Kidney (tissue), 14 donors: ENCODE data around the gene RPS19BP1. TPM values are rescaled to one million over a fixed set of nuclear protein-coding genes. Genes with fewer than 3 reads are reported as not detected.

ENCODE experiments used
- DNase-seq, 5 donors: peaks; one replicate each; pipeline ENCODE4 v3.0.0-alpha.2; 2013 to 2020
- FAIRE-seq: peaks from 2 replicates; lab custom pipeline; 2012; peaks lifted over from hg19 to GRCh38; lab: Jason Lieb, UNC
- H3K27ac ChIP-seq, 2 donors: one replicate each; pipeline ENCODE4 v1.7.0; 2013; ENCODE audit warnings: low read depth in 2 of 2, low read length in 2 of 2, inconsistent platforms in 1 of 2
- H3K27me3 ChIP-seq: one replicate; pipeline ENCODE4 v1.7.1; 2013; ENCODE audit warnings: low read length, inconsistent platforms; ENCODE audit not compliant: control insufficient read depth, insufficient read depth
- H3K36me3 ChIP-seq, 3 donors: one replicate each; pipeline versions ENCODE4 v1.7.0 to v1.7.1; 2013; ENCODE audit warnings: low read length in 3 of 3, control low read depth in 1 of 3, inconsistent platforms in 1 of 3; ENCODE audit not compliant: insufficient read depth in 3 of 3, control insufficient read depth in 2 of 3
- H3K4me1 ChIP-seq, 3 donors: one replicate each; pipeline versions ENCODE4 v1.7.0 to v1.7.1; 2013; ENCODE audit warnings: low read length in 3 of 3, inconsistent platforms in 1 of 3, low read depth in 1 of 3; ENCODE audit not compliant: control insufficient read depth in 2 of 3, insufficient read depth in 2 of 3
- H3K4me3 ChIP-seq, 3 donors: one replicate each; pipeline versions ENCODE4 v1.7.0 to v1.8.1; 2013; ENCODE audit warnings: low read length in 3 of 3, control low read depth in 1 of 3, inconsistent platforms in 1 of 3
- H3K9ac ChIP-seq, 3 donors: one replicate each; pipeline versions ENCODE4 v1.7.0 to v1.7.1; 2013; ENCODE audit warnings: low read length in 3 of 3, control low read depth in 1 of 3, inconsistent platforms in 1 of 3
- H3K9me3 ChIP-seq, 3 donors: one replicate each; pipeline versions ENCODE4 v1.7.0 to v1.7.1; 2013; ENCODE audit warnings: low read length in 3 of 3, control low read depth in 1 of 3, inconsistent platforms in 1 of 3; ENCODE audit not compliant: control insufficient read depth in 2 of 3, insufficient read depth in 1 of 3
- CTCF ChIP-seq: IDR thresholded peaks from 3 replicates; pipeline ENCODE4 v1.5.1; 2012; ENCODE audit warnings: mild to moderate bottlenecking, moderate library complexity, borderline replicate concordance; ENCODE audit not compliant: insufficient read depth; ENCODE audit errors: extremely low read depth
- intact Hi-C: fragments of 100-400 bp; cut with DNase I; formaldehyde crosslinking; loops from one replicate; pipeline ENCODE4 v1.11.1; 2022
- polyA plus RNA-seq: library from polyadenylated mRNA; stranded (reverse); fragments of 350-450 nt; fragmentation: Illumina TruSeq; extraction: RNeasy Lipid Tissue Mini Kit (QIAGEN cat#74804); gene quantifications from one replicate; pipeline ENCODE4 v1.2.3, GENCODE V29; 2014; ENCODE audit warnings: low read depth, low replicate concordance; ENCODE audit not compliant: insufficient read depth
- total RNA-seq: library from RNA; stranded (reverse); fragmentation: NEBNext Ultra II Directional; extraction: Animal tissue kit (Norgen Biotek cat#: 25700); gene quantifications from one replicate; pipeline ENCODE4 v1.2.1, GENCODE V29; 2021
- donor health status: control.
- donor health status: control.
- donor health status: control.
- donor health status: control.
- donor health status: control.
- donor health status: DM: yes; HTN: yes; CAD: no.
- donor health status: Normal renal cell carcinoma (clear cell type).

The RPS19BP1 gene
- total and polyA plus RNA-seq, 2 donors from 2014 or later, result 51.8 to 180 TPM

- intact Hi-C loops, result no loop called here
- Histone ChIP-seq H3K27ac (no peak overlapping the region), H3K27me3 (no peaks in the 10 kb centered on the region), H3K4me3 (no peak overlapping the region), H3K9me3 (no peaks in the 10 kb centered on the region), H3K36me3 (no peaks in the 10 kb centered on the region), H3K4me1 (no peaks in the 10 kb centered on the region), H3K9ac (no peak overlapping the region)
- DNase-seq, result no peak
- TF ChIP-seq CTCF, result no peak
- FAIRE-seq, result no peak
Observed at GRCh38 chr22:39547587-39547947, 15.0 kb upstream of the RPS19BP1 start.

- Histone ChIP-seq H3K27ac (no peak overlapping the region), H3K4me3 (no peak overlapping the region), H3K27me3 (no peaks in the 10 kb centered on the region), H3K9me3 (no peaks in the 10 kb centered on the region), H3K9ac (no peak overlapping the region), H3K4me1 (no peaks in the 10 kb centered on the region), H3K36me3 (no peaks in the 10 kb centered on the region)
- intact Hi-C loops, result no loop called here
- FAIRE-seq (no peak), DNase-seq (no peak)
- no peak for TF ChIP-seq CTCF
Observed at GRCh38 chr22:39546889-39547586, 14.5 kb upstream of the RPS19BP1 start.

- no peaks in the 10 kb centered on the region for H3K27me3 ChIP-seq
- no peaks in the 10 kb centered on the region for H3K4me1 ChIP-seq
- no peak overlapping the region for H3K4me3 ChIP-seq
- H3K9me3 ChIP-seq, result no peaks in the 10 kb centered on the region
- H3K9ac ChIP-seq, result no peak overlapping the region
- no peak for FAIRE-seq
- no peak overlapping the region for H3K27ac ChIP-seq
- TF ChIP-seq CTCF, result no peak
- intact Hi-C loops, result no loop called here
- peak in 4 of 5 donors; percentile 84 to 88 (median 84) for DNase-seq
- no peaks in the 10 kb centered on the region for H3K36me3 ChIP-seq
Observed at GRCh38 chr22:39545386-39546365, 13.1 kb upstream of the RPS19BP1 start.
